Tibial nerve (tissue), 4 donors: Measurements from ENCODE around the gene IKZF5. TPM values are rescaled to one million over a fixed set of nuclear protein-coding genes. Genes with fewer than 3 reads are reported as not detected.

Source experiments
- DNase-seq, 2 donors: peaks; one replicate each; pipeline ENCODE4 v3.0.0-alpha.2; 2019; ENCODE audit warnings: low spot score in 2 of 2
- H3K27ac ChIP-seq, 4 donors: fragments of 200-600 bp; sonication (generic) in 3 of 4; one replicate each; pipeline ENCODE4 v1.5.1; 2017 to 2019; ENCODE audit warnings: mild to moderate bottlenecking in 1 of 4
- H3K27me3 ChIP-seq, 2 donors: fragments of 200-600 bp; sonication (generic) in 1 of 2; one replicate each; pipeline versions ENCODE4 v1.5.1 to v1.6.0; 2017 to 2019
- H3K36me3 ChIP-seq, 3 donors: fragments of 200-600 bp; sonication (generic); one replicate each; pipeline ENCODE4 v1.5.1; 2018 to 2019
- H3K4me1 ChIP-seq, 4 donors: fragments of 200-600 bp; sonication (generic) in 3 of 4; one replicate each; pipeline ENCODE4 v1.5.1; 2017 to 2019
- H3K4me3 ChIP-seq, 4 donors: fragments of 200-600 bp; sonication (generic) in 3 of 4; one replicate each; pipeline ENCODE4 v1.5.1; 2017 to 2019; ENCODE audit warnings: mild to moderate bottlenecking in 1 of 4, moderate library complexity in 1 of 4
- H3K9me3 ChIP-seq, 4 donors: fragments of 200-600 bp; sonication (generic) in 3 of 4; one replicate each; pipeline ENCODE4 v1.5.1; 2017 to 2019
- EP300 ChIP-seq, 2 donors: sonication (generic); formaldehyde crosslinking; IDR thresholded peaks; one replicate each; pipeline ENCODE4 v1.6.1; 2017; ENCODE audit warnings: antibody characterized with exemption in 2 of 2, mild to moderate bottlenecking in 1 of 2
- POLR2A ChIP-seq, 2 donors: fragments of 450-650 bp; IDR thresholded peaks; one replicate each; pipeline ENCODE4 v1.6.1; 2017; ENCODE audit warnings: antibody characterized with exemption in 2 of 2, mild to moderate bottlenecking in 2 of 2, moderate library complexity in 2 of 2
- WGBS, 2 donors: methylation state at CpG; one replicate each; pipeline ENCODE4 v1.1.5; 2018; 5-methylcytosine and 5-hydroxymethylcytosine counted together
- total RNA-seq, 4 donors: library from RNA; depleted of rRNA; stranded (reverse); fragments of >200 nt; gene quantifications; one replicate each; pipeline ENCODE4 v1.1.0, GENCODE V29; 2016
- TF ChIP-seq, protein P1 (sequence below), 5 experiments: fragments of 200-600 bp in 3 of 5; fragments of 450-650 bp in 2 of 5; sonication (generic) in 3 of 5; IDR thresholded peaks; one replicate each; pipeline ENCODE4 v1.5.1; 2016 to 2019; ENCODE audit warnings: antibody characterized with exemption in 5 of 5, mild to moderate bottlenecking in 3 of 5, moderate library complexity in 2 of 5

IKZF5 gene, protein sequence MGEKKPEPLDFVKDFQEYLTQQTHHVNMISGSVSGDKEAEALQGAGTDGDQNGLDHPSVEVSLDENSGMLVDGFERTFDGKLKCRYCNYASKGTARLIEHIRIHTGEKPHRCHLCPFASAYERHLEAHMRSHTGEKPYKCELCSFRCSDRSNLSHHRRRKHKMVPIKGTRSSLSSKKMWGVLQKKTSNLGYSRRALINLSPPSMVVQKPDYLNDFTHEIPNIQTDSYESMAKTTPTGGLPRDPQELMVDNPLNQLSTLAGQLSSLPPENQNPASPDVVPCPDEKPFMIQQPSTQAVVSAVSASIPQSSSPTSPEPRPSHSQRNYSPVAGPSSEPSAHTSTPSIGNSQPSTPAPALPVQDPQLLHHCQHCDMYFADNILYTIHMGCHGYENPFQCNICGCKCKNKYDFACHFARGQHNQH
- 10 to 100 TPM in 3 of 4 donors, 1 to 10 TPM in 1; 7.2 to 16.4 (median 13.8) TPM for total RNA-seq

DNA sequence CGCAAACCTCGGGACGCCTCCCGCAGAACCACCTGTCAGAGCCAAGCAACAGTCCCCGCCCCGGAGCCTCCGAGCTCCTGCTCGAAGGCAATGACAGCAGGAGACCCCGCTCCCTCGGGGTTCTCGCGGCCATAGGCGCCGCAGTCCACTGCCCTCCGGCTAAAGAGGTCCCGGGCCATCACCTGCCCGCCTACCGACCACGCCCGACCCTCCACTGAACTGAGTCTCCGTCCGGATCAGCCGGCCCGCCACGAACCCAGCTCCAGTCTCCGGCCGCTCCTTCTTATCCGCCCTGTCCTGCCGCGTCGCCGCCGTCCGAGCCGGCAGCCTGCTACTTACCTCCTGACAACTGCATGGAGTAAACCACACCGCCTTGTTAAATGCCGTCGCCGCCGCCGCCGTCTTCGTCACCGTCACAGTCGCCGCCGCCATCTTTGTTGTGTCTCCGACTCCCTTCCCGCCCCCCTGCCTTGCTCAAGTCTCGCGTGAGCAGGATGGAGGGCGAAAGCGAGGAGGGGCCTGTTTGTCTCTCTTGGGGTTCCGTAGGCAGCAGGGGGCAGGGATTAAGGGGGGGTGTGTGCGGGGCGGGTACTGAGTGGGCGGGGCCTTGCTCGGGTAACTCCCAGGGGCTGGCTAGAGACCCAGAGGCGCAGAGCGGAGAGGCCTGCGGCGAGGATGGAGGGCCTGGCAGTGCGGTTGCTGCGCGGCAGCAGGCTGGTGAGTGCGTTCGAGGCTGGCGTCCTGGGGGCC, at the start of gene IKZF5, which contains the start of gene ACADSB:
TSS of gene IKZF5 (minus strand) at position 441 of the 750 bp plus-strand sequence. CDS start 10,170 bp downstream, outside the sequence.
TSS of gene ACADSB (plus strand) at position 652 of the 750 bp plus-strand sequence. CDS start at position 676, 24 bp downstream.
- no peaks in the 10 kb centered on the region for H3K27me3 ChIP-seq
- peaks cover 0 to 64% (median 11%) of the 10 kb centered on the region in 4 donors for H3K4me1 ChIP-seq
- peak within 1 kb of the TSS; percentile 79 to 99 (median 88) for H3K4me3 ChIP-seq
- H3K36me3 ChIP-seq, result no peaks in the 10 kb centered on the region
- TF ChIP-seq POLR2A (IDR thresholded peaks at IDR 0.05) (peak; percentile 40 to 93), EP300 (IDR thresholded peaks at IDR 0.05) (peak; percentile 59 to 99)
- TF ChIP-seq, protein P1, sequence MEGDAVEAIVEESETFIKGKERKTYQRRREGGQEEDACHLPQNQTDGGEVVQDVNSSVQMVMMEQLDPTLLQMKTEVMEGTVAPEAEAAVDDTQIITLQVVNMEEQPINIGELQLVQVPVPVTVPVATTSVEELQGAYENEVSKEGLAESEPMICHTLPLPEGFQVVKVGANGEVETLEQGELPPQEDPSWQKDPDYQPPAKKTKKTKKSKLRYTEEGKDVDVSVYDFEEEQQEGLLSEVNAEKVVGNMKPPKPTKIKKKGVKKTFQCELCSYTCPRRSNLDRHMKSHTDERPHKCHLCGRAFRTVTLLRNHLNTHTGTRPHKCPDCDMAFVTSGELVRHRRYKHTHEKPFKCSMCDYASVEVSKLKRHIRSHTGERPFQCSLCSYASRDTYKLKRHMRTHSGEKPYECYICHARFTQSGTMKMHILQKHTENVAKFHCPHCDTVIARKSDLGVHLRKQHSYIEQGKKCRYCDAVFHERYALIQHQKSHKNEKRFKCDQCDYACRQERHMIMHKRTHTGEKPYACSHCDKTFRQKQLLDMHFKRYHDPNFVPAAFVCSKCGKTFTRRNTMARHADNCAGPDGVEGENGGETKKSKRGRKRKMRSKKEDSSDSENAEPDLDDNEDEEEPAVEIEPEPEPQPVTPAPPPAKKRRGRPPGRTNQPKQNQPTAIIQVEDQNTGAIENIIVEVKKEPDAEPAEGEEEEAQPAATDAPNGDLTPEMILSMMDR (IDR thresholded peaks at IDR 0.05), result peak in 2 of 5 experiments; percentile 8 to 49
- peak; percentile 94 to 97 for DNase-seq
- H3K27ac ChIP-seq, result peak within 1 kb of the TSS; percentile 82 to 97 (median 92)
- 0% methylated on average over 22 to 68 of the region's 68 CpGs for WGBS, 2 donors
- no peaks in the 10 kb centered on the region for H3K9me3 ChIP-seq

DNA sequence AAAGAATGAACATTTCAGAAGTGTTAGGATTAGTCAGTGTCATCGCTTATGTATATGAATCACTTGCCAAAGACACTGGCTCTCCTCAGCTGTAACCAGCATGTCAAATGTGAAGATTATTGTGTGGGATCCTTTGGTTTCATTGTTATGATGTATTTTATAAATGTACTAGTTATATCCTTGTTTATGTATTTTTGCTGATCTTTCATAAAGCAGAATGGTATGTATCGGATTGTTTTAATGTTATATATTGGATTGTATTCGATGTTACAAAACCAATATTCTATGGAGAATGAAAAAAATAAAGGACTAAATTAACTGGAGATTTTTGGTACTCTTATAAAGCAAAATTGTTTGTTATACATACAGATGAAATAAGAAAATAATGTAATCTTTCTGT, 49.4 kb upstream of the IKZF5 start:
- Histone ChIP-seq H3K27ac (no peak overlapping the region), H3K36me3 (peaks cover 0 to 38% (median 4%) of the 10 kb centered on the region in 3 donors), H3K9me3 (no peaks in the 10 kb centered on the region), H3K4me1 (no peaks in the 10 kb centered on the region), H3K4me3 (no peak overlapping the region), H3K27me3 (no peaks in the 10 kb centered on the region)
- WGBS, 2 donors, result 95 to 98% methylated on average over 3 of the region's 3 CpGs
- TF ChIP-seq POLR2A (IDR thresholded peaks at IDR 0.05) (no peak), EP300 (IDR thresholded peaks at IDR 0.05) (no peak)
- TF ChIP-seq, protein P1 (IDR thresholded peaks at IDR 0.05), result no peak
- DNase-seq, result no peak

DNA sequence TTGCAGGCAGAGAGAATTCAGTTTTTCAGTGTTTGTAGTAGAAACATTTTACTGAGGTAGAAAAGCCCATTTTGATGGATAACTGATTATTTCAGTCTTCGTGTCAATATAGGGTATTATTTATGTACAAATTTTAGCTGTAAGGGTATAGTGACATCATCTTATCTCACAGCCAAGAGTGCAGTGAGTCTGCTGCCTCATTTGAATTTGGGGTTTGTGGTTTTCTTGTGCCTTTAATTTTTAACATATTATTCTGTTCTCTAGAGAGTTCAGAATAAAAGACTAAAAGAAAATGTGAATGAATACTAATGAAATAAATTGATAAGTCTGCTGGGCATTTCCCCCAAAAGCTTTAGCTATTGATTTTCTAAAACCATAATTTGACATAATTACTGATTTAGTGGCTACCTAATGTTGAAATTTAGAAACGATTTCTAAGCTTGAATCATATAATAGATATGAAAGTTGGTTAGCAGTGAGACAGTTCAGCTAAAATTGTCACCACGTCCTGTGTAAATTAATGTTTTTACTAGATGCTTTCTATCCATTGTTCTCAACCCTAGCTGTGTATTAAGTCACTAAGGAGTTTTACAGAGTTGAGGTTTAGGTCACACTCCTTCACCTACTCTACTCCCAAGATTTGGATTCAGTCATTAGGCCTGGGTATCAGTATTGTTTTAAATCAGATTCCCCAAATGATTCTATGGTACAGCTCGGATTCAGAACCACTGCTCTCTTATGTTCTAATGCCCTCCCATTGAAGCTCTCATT, 37.6 kb upstream of the IKZF5 start:
- H3K27me3 ChIP-seq, result no peaks in the 10 kb centered on the region
- DNase-seq, result no peak
- 87% methylated on average over 4 of the region's 4 CpGs for WGBS, 2 donors
- H3K4me3 ChIP-seq, result no peak overlapping the region
- peaks cover 0 to 48% (median 8%) of the 10 kb centered on the region in 3 donors for H3K36me3 ChIP-seq
- H3K27ac ChIP-seq, result no peak overlapping the region
- TF ChIP-seq, protein P1 (IDR thresholded peaks at IDR 0.05), result no peak
- no peak for TF ChIP-seq POLR2A (IDR thresholded peaks at IDR 0.05)
- TF ChIP-seq EP300 (IDR thresholded peaks at IDR 0.05), result no peak
- H3K9me3 ChIP-seq, result no peaks in the 10 kb centered on the region
- no peaks in the 10 kb centered on the region for H3K4me1 ChIP-seq

DNA sequence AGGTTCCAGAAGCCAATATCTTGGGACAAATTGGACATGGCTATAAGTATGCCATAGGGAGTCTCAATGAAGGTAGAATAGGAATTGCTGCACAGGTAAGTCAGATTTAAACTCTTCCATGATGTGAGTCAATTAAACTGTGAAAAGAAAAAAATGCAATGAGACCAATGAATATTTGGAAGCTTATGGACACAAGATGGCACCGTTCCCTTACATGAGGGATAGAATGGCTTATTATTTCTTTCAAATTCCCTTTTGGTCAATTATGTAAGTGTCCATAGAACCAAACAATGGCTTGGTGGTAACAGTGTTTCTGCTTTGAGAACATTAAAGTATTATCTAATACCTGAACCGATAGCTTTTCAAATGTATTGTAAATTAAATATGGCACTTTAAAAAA, 35.8 kb upstream of the IKZF5 start:
- H3K4me3 ChIP-seq, result no peak overlapping the region
- WGBS, 2 donors, result 55% methylated on average over 2 of the region's 2 CpGs
- peaks cover 0 to 37% (median 8%) of the 10 kb centered on the region in 3 donors for H3K36me3 ChIP-seq
- no peaks in the 10 kb centered on the region for H3K9me3 ChIP-seq
- no peak overlapping the region for H3K27ac ChIP-seq
- no peak for DNase-seq
- TF ChIP-seq, protein P1 (IDR thresholded peaks at IDR 0.05), result no peak
- TF ChIP-seq POLR2A (IDR thresholded peaks at IDR 0.05) (no peak), EP300 (IDR thresholded peaks at IDR 0.05) (no peak)
- no peaks in the 10 kb centered on the region for H3K27me3 ChIP-seq
- H3K4me1 ChIP-seq, result no peaks in the 10 kb centered on the region
